ENCODE results near the gene BTF3. TPM values are rescaled to one million over a fixed set of nuclear protein-coding genes. Genes with fewer than 3 reads are reported as not detected.
"Not testable (repeated sequence)": the region's sequence is repeated elsewhere in the genome, so short reads cannot be mapped to it uniquely, and the experiment has no call there.

The BTF3 gene
- 100 to 1,000 TPM; 522 to 537 TPM for total RNA-seq
- long read RNA-seq, transcript BTF3-201 (6 exons, 897 nt) = major isoform, 258 of 294 reads
- long read RNA-seq, transcript BTF3-202 (6 exons, 1,237 nt) = minor isoform, 31 of 294 reads
- long read RNA-seq, partial matches to known transcripts = 2 of 294 reads
- long read RNA-seq, other reads (novel, unspliced or antisense) = 3 of 294 reads

DNA sequence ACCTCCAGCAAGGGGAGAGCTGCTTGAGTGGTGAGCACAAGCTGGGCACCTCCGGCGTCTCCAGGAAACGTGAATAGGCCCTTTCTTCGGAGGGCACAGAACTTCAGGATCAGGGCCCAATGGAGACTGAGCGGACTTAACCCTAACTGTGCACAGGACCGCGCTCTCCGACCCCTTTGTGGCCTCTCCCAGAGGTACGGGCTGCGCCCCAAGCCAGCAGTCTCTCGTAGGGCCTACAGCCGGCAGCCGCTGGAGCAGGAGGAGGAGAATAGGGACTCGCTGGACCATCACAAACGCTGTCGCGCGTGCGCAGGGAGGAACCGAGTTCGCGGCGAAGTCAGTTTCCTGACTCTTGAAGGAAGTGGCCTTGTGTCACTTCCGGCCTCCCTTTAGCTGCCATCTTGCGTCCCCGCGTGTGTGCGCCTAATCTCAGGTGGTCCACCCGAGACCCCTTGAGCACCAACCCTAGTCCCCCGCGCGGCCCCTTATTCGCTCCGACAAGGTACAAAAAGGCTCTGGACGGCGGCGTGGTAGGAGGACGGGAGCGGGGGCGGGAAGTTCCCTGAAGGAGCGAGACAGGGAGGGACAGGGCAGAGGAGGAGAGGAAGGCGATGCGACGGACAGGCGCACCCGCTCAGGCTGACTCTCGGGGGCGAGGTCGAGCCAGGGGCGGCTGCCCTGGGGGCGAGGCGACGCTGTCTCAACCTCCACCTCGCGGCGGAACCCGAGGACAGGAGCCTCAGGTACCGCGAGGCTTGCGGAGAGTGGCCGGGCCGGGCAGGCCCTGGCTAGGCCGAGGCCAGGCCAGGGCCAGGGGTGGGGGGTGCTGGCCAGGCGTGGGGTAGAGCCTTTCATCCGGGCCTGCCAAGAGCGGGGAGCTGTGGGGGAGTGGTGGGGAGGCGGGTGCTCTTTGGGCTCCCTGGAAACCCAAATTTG lies at the start of gene BTF3:
TSS of gene BTF3 (plus strand) at position 386 of the 936 bp plus-strand sequence. CDS start at position 612, 226 bp downstream.
- DNase-seq (peak; percentile 95 to 96), ATAC-seq (peak; percentile 87)
- intact Hi-C loops (cut with DNase I, micrococcal nuclease) = no loop called here

DNA sequence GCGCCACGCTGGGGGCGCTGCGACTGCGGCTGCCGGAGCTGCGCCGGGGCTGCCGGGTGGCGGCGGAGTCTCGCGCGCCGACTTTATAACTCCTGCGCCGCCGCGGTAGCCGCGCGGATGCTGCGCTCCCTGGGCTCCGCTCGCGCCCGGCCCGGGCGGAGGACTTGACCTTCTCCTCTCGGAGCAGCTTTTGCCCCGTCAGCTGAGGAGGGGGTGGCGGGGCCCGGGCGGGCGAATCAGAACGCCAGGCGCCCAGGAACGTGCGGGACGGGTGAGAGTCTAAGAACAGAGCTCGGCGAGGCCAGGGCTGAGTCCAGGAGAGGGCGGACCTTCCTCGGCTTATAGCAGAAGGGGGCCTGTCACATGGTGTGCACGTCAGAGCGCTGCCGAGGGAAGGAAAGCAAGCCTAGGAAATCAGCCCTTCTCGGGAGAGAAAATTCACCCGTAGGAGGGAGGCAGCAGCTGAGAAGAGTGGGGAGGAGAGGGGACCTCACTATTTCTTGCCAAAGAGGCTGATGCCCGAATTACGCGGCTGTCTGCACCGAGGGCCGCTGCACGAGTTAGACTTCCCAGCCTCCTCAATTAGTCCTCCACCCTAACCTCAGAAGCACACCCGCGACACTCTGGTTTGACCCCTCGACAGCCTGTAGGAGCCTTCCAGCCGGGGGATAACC lies 49.6 kb upstream of the BTF3 start, which contains the start of gene FOXD1:
TSS of gene FOXD1 (minus strand) at position 315 of the 674 bp plus-strand sequence. CDS start 415 bp downstream, outside the sequence.
- intact Hi-C loops (cut with DNase I, micrococcal nuclease) = no loop called here
- ATAC-seq (peak; percentile 80), DNase-seq (peak; percentile 68 to 70)

DNA sequence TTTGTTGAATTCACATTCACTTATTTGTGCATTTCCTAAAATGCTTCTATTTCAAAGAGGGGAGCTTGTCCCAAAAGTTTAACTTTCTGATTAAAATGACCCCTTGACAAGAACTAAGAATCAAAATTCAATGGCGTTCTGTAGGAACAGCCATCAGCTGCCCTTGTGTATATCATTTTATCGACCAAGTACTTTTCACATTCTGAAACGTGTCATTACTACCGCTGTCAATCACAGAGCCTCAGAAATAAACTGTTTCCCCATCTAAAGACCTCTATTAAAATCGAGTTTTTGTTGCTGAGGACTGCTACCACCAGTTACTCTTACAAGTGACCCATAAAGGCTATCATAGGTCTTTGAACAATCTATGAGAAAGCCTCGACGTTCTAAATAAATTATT lies 48.1 kb upstream of the BTF3 start:
- DNase-seq (no peak), ATAC-seq (no peak)
- intact Hi-C loops (cut with DNase I, micrococcal nuclease) = loop anchor here in 1 of 2 donors (2.0 to 5.0 kb wide), 2 partner anchors 153 to 233 kb away; no protein-coding TSS in a partner anchor

DNA sequence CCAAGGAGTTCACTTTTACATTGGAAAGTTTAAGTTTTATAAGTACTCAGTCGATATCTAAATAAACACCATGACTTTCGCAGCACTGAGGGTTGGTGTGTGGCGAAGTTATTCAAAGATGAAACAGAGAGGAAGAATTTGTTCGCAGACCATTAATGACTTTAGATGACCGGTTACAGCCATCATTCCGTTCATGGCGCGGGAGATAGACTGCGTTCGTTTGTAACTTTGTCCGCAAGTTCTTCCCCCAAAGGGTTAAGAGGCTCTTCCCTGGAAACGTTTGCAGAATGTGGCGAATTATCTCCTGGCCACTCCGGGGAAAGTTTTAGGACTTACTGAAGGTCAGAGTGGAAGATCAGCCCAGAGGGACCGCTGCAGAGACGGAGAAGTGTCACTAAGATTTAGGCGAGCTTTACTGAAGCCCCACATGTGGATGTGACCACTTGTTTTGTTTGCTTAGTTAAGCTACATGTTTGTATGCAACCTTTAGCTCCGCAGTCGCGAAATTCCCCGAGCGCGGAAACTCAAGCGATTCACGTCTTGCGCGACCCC lies 47.5 kb upstream of the BTF3 start:
- ATAC-seq = peak; percentile 3
- intact Hi-C loops (cut with DNase I, micrococcal nuclease) = loop anchor here in 1 of 2 donors (2.0 to 5.0 kb wide), 2 partner anchors 153 to 234 kb away; no protein-coding TSS in a partner anchor
- no peak for DNase-seq

DNA sequence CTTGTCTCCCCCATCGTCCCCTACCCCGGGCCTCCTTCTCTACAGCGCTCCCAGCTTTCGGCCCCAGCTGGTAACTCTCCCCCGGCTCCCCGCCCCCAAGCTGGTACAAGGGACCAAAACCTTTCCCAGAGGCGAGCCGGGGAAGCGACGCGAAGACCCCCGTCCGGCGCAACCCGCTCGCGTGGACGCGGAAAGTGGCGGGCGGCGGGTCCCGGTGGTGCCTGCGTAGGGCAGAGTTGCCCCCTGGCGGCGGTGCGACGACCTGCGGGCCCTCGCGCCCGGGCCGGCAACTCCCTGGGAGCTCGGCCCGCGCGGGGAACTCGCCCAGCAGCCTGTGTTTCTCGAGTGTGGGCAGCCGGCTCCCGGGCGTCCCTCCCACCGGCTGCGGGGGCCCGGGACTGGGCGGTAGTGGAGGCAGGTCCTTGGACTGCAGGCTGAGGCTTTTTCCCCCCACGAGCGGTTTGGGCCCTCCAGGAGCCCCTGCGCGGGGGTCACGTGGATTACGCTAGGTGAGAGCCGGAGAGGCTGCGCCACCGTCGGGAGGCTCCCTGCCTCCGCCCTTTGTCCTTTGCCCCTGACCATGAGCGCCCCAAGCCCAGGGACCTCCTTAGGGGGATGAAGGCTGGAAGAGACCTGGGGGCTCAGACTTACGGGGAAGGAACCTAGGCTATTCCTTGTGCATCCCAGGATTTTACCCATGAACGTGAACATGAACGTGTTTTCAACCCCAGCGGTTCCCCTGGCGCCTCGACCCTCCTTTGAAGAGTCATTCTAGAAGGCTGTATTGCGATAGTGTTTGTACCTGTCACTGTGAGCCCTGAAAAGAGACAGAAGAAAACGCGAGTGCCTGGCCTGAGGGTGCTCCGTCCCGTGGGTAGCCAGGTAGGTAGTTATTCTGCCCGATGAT lies 46.8 kb upstream of the BTF3 start:
- intact Hi-C loops (cut with DNase I, micrococcal nuclease) = loop anchor here in 1 of 2 donors (2.0 to 5.0 kb wide), 2 partner anchors 154 to 235 kb away; no protein-coding TSS in a partner anchor
- peak; percentile 74 for ATAC-seq
- peak; percentile 34 to 81 for DNase-seq

DNA sequence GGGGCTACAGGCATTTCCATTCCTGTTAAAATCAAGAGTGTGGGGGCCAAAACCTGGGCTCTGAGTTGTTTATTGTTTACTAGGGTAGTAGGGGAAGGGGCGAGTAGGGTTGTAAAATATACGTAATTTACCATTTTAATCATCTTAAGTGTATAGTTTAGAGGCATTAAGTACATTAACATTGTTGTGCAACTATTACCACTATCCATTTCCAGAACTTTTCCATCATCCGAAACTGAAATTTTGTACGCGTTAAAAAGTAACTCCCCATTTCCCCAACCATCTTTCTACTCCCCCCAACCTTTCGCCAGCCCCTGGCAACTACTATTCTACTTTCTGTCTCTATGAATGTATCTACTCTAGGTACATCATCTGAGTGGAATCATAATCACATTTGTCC lies 46.0 kb upstream of the BTF3 start:
- intact Hi-C loops (cut with DNase I, micrococcal nuclease) = loop anchor here in 1 of 2 donors (5.0 kb wide), 1 partner anchor 155 kb away; no protein-coding TSS in a partner anchor
- ATAC-seq (no peak), DNase-seq (no peak)

DNA sequence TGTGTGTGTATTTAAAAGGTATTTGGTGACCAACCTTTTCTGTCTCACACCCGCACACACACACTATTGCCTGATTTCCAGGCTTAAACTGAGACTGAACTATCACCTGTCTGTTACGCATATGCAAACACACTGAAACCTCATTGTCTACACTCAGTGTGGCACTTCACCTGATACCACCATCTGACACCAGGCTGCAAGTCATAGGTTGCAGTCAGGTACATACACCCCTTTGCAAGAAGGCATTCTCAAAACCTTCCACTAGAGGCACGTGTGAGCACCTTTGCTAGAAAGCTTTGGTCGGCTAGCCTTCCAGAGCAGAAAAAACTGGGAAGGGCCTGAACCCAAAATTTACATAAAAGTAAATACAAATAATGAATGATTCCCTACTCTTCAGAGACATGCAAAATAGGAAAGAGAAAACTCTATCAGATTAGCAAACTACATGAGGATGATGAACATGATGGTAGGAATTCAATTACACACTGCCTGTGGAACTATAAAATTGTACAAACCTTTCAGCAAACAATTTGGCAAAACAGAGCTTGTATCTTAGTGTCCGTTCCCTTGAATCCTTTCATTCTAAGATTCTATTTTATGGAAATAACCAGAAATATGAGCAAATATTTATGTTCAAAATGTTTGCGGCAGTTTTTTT lies 43.7 kb upstream of the BTF3 start:
- DNase-seq (peak; percentile 34 to 46), ATAC-seq (peak; percentile 80)
- intact Hi-C loops (cut with DNase I, micrococcal nuclease) = loop anchor here in 1 of 2 donors (5.0 kb wide), 1 partner anchor 157 kb away; no protein-coding TSS in a partner anchor

DNA sequence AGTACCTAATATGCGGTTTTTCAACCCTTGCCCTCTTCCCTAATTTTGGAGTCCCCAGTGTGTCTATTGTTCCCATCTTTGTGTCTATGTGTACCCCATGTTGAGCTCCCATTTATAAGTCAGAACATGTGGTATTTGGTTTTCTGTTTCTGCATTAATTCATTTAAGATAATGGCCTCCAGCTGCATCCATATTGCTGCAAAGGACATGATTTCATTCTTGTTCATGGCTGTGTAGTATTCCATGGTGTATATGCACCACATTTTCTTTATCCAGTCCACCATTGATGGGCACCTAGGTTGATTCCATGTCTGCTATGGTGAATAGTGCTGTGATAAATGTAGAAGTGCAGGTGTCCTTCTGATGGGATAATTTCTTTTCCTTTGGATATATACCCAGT lies 41.8 kb upstream of the BTF3 start:
- intact Hi-C loops (cut with DNase I, micrococcal nuclease); DNase-seq; ATAC-seq: not testable (repeated sequence)

DNA sequence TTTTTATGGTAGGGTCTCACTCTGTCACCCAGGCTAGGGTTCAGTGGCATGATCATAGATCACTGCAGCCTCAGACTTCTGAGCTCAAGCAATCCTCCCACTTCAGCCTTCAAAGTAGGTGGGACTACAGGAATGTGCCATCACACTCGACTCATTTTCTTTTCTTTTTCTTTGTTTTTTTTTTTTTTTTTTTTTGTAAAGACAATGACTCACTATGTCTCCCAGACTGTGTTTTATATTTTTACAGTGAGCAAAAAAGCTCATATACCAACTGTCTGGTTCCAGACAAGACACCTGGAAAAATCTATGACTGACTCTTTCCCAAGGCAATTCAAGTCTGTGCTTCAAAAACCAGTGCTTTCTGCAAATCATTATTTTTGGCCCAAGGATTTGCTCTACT lies 38.9 kb upstream of the BTF3 start:
- DNase-seq (no peak), ATAC-seq (no peak)
- intact Hi-C loops (cut with DNase I, micrococcal nuclease) = no loop called here

DNA sequence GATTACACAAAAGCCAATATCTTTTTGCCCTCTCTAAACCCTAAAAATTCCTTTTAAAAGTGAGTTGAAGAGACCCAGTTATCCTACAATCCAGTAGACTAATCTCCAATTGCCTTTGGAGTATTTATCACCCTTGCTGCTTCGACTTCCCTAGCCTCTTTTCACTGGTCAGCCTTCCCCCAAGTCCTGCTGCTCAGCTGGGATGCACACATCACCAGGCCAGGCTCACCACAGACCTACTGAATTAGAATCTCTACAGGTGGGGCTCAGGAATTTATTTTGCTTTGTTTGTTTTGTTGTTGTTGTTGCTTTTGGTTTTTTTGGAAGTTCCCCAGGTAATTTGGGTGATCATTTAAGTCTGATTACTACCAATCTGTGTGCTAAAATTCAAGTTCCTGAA lies 38.1 kb upstream of the BTF3 start:
- ATAC-seq = no peak
- DNase-seq = no peak
- intact Hi-C loops (cut with DNase I, micrococcal nuclease) = no loop called here

DNA sequence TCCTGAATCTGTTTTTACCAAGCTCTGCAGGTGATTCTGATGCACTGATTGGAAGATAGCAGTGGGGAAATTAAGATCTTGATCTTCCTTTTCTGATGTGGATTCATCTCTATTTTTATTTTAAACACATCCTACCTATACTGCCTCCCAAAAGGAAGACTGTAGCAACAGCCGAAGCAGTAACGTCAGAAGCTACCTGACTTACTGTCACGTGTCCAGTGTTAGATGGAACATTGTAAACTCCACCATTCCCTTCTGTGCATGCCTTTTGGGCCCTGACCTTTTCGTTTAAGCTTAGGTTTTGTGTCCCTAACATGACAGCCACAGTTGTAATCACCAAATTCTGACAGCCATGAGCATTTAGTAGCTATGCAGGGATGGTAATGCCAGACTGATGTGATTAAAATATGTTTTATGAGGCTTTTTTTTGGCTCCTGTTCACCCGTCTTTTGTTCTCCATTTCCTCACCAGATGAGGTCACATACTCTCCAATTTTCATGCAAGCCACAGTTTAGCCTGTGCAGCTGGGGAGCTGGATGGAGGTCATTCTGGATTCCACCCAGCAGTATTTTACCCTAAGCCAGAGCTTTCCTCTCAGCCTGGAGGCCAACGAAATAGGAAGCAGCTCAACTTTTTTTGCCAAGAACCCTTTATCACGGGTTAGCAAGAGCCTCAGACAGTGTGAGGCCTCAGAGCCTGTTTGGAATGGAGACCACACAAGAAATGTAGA lies 34.1 kb upstream of the BTF3 start:
- ATAC-seq (no peak), DNase-seq (no peak)
- intact Hi-C loops (cut with DNase I, micrococcal nuclease) = no loop called here

DNA sequence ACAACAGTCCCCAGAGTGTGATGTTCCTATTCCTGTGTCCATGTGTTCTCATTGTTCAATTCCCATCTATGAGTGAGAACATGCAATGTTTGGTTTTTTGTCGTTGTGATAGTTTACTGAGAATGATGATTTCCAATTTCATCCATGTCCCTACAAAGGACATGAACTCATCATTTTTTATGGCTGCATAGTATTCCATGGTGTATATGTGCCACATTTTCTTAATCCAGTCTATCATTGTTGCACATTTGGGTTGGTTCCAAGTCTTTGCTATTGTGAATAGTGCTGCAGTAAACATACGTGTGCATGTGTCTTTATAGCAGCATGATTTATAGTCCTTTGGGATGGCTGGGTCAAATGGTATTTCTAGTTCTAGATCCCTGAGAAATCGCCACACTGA lies 29.6 kb upstream of the BTF3 start:
- ATAC-seq; intact Hi-C loops (cut with DNase I, micrococcal nuclease); DNase-seq: not testable (repeated sequence)

DNA sequence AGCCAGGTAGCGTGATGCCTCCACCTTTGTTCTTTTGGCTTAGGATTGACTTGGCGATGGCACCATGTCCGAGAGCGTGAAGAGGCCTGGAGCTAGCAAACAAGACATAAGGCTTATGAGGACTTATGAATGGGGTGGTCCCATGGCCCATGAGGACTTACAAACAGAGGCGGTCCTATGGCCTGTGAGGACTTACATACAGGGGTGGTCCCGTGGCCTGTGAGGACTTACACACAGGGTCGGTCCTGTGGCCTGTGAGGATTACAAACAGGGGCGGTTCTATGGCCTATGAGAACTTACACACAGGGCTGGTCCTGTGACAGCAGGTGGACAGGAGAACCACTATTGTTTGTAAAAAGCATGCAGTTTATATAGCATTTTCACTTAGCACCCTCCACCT lies 28.4 kb upstream of the BTF3 start:
- ATAC-seq (no peak), DNase-seq (no peak)
- intact Hi-C loops (cut with DNase I, micrococcal nuclease) = no loop called here

DNA sequence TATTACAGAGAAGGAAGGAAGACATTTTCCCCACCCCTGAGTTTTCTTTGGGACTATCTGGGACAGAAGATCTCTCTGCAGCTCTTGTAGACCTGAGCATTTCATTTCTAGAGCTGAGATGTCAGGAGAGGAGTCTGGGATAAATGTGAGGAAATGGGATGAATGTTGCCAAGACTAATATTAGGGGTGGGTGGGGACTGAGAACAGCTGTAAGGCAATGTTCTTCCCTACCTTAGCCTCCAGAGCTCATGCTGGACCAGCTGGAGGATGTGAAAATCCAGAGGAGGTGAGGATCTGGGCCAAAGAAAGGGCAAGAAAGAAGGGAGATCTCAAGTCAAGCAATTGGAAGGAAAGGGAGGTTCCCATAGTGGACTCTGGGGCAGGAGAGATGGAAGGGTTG lies 26.6 kb upstream of the BTF3 start:
- intact Hi-C loops (cut with DNase I, micrococcal nuclease) = no loop called here
- DNase-seq (no peak), ATAC-seq (no peak)

DNA sequence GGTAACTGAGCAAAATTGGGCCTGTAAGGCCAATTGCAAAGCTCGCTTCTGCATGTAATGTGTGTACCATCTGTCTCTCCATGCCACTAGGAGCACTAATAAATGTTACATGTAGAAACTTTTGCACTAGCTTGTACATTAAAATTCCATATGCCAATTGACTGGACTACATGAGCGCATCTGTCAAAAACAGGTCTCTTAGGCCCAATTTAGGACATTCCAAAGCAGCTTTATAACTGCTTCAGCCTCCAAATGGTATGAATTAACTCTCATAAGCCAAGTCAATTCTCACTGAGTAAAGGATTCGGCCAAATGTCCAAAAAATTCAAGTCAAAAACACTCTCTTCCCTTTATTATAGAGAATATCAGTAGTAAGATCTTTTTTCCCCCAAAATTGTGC lies 26.1 kb upstream of the BTF3 start:
- intact Hi-C loops (cut with DNase I, micrococcal nuclease) = no loop called here
- ATAC-seq (no peak), DNase-seq (no peak)

DNA sequence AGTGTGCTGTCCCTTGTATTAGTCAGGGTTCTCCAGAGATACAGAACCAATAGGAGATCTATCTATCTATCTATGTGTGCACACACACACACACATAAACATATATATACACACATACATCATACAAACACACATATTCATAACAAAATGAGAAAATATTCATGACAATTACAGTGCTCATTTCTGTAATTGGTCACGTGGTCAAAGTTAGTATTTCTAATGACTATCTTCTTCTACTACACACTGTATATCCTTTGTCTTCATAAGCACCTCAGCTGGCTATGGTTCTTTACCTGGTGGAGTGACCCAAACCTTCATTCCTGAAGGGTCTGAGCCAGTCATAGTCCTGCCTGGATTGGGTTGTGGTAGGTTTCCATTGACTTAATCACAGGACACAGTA lies 17.7 kb upstream of the BTF3 start:
- DNase-seq = no peak
- intact Hi-C loops (cut with DNase I, micrococcal nuclease) = no loop called here
- ATAC-seq = no peak
